HG03108 (cell line): ENCODE measurements around the gene COL11A2.

Experiments
- ATAC-seq: cut with Tn5 transposase; IDR thresholded peaks from one replicate; pipeline ENCODE4 v1.9.1; 2021; ENCODE audit warnings: moderate library complexity; ENCODE audit not compliant: unreplicated experiment

COL11A2 gene

GRCh38 chr6:33206864-33207551, 14.7 kb upstream of the COL11A2 start:
- ATAC-seq: no peak

DNA sequence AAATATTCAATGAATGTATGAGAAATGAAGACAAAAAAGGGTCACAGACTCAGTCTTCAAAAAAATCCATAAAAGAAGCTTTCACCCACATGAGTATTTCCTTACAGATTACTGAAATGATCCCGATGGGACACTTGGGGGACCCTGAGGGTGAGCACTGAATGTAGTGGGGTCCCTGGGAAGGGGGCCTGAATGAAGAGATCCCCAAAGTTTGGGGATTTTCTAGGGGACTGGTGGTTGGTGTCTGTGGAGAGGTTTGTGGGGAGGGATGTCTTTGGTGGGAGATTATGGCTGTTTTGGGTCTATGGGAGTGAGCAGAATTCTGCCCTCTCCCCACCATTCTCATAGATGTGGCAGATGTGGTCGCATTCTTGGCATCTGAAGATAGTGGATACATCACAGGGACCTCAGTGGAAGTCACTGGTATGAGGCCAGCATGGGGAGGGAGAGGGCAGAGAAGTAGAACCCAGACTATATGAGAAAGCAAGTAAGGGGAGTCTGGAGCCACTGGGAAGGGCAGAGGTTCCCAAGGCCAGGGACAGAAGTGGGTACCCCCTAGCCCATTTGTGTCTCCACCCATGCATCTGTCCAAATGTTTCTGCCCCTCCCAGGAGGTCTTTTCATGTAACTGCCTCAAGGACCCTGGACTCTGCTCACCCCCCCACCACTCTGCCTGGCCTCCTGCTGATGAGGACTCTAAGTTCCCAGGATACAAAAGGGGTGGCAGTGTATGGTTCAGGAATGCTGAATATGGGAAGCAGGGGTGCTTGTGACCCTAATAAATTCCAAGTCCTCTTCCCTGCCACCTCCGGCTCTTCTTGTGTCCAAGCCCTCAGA, 14.0 kb upstream of the COL11A2 start:
- ATAC-seq: no peak

GRCh38 chr6:33205191-33206026, 13.1 kb upstream of the COL11A2 start:
- ATAC-seq: no peak

- peak; percentile 45 for ATAC-seq
Observed at GRCh38 chr6:33204415-33205190, 12.3 kb upstream of the COL11A2 start, which contains the start of gene HSD17B8. TSS of gene HSD17B8 (plus strand) at chr6:33204655. CDS start at chr6:33204669, 14 bp downstream.

DNA sequence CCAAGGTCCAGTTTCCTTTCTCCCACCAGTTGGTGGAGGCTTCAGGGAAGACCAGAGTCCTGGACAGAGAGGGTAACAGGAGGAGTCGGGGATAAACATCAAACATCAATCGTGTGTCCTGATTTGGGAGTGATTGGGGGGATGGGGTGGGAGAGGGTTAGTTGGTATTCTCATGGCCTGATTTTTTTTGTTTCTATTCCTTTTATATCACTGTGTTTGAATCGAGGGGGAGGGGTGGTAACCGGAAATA, 11.8 kb upstream of the COL11A2 start:
- no peak for ATAC-seq

DNA sequence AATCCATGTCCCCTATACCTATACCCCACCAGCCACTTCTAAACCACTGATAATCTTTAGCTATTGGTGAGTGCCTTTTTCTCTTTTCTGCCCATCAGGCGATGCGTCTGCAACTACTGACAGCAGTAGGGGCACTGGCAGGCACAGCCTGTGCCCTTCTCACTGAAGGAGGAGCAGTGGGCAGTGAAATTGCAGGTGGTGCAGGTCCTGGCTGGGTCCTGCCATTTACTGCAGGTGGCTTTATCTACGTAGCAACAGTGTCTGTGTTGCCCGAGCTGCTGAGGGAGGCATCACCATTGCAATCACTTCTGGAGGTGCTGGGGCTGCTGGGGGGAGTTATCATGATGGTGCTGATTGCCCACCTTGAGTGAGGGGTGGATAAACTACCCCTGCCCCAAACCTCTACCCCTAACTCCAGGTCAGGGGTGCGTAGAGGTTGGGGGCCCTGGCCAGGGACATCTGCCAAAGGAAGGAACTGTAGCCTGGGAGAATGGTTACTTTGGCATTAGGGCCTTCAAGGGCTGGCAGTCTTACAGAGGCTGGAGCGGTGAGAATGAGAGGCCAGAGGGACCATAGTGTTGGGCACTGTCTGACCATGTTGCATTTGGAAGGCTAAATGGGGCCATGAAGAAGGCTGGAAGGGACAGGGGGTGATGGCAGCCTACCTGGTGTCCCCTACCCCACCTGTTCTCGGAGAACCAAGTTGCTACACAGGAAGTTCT, 11.3 kb upstream of the COL11A2 start:
- no peak for ATAC-seq

GRCh38 chr6:33202799-33203198, 10.5 kb upstream of the COL11A2 start:
- ATAC-seq: no peak

DNA sequence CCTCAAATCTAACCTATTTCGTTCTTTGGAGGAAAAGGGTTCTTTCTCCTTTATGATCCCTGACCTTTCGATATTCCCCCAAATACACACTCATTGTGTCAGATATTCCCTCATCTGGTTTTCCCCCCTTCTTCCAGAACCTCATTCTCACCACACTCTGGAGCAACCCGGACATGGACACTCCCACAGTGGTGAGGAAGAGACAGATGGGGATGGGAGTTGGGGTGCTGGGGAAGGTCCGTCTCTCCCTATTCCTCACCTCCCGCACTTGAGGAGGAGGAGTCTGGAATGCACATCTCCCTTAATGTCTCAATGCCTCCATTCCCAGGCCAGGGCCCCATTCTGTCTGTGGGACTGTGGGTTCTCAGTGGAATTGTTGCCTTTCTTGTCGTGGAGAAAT, 9.7 kb upstream of the COL11A2 start:
- ATAC-seq: no peak

DNA sequence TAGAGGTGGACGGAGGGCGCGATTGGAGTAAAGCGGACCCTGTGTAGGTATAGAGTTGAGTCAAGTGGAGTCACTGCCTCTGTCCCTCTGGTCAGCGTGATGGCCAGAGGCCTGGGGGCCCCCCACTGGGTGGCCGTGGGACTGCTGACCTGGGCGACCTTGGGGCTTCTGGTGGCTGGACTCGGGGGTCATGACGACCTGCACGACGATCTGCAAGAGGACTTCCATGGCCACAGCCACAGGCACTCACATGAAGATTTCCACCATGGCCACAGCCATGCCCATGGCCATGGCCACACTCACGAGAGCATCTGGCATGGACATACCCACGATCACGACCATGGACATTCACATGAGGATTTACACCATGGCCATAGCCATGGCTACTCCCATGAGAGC, 8.9 kb upstream of the COL11A2 start:
- no peak for ATAC-seq

GRCh38 chr6:33200219-33201146, 8.2 kb upstream of the COL11A2 start, which contains the start of the genes RXRB and SLC39A7:
TSS of gene RXRB (minus strand) at chr6:33200665. CDS start at chr6:33200476, 189 bp downstream.
TSS of gene SLC39A7 (plus strand) at chr6:33200867. CDS start at chr6:33201246, 379 bp downstream.
- ATAC-seq: peak; percentile 44

GRCh38 chr6:33199687-33200218, 7.5 kb upstream of the COL11A2 start:
- peak; percentile 18 for ATAC-seq

GRCh38 chr6:33198853-33199436, 6.7 kb upstream of the COL11A2 start:
- ATAC-seq: no peak

DNA sequence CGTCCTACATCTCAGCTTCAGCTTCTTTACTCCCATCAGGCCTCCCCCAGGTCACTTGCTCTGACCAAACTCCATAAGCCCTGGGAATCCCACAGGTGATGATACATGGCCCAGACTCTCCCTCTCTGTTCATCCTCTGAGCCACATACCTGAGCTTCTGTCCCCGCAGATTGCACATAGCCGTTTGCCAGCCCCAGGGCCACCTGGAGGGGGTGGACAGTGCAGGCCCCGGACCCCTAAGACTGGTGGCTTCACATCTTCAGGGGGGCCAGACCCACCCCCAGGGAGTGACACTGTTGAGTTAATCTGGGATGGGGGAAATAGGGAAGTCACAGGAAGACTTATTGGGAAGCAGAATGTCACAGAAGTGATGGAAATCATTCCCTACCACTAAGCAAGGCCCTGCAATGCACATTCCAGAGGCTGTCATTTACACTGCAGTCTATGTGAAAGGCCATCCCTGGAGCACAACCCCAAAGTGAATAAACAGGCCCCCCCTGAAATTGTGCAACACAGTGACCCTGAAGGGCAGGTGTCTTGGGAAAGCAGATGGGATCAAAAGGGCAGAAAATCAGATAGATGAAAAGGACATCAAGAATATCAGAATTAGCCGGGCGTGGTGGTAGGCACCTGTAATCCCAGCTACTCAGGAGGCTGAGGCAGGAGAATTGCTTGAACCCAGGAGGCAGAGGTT, 6.0 kb upstream of the COL11A2 start:
- no peak for ATAC-seq

DNA sequence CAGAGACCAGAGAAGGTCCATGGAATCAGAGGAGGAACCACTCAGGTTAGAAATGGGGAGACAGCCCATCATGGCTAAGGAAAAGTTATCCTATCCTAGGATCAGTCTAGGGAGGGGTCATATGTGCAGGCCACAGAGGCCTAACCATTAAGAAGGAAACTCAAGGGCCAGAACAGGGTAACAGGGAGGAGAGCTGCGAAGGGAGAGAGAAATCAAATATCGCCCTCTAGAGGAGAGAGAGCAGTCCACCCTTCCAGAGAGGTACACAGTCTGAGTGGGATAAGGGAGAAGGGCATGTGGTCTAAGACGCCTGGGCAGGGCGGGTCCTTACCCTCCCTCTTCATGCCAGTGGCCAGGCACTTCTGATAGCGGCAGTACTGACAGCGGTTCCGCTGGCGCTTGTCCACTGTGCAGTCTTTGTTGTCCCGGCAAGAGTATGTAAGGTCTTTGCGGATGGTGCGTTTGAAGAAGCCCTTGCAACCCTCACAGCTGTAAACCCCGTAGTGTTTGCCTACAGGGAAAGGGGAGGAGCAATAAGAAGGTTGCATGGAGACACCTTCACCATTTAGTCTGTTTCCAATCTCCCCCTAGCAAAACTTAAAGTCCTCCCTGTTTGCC, 5.3 kb upstream of the COL11A2 start:
- no peak for ATAC-seq

DNA sequence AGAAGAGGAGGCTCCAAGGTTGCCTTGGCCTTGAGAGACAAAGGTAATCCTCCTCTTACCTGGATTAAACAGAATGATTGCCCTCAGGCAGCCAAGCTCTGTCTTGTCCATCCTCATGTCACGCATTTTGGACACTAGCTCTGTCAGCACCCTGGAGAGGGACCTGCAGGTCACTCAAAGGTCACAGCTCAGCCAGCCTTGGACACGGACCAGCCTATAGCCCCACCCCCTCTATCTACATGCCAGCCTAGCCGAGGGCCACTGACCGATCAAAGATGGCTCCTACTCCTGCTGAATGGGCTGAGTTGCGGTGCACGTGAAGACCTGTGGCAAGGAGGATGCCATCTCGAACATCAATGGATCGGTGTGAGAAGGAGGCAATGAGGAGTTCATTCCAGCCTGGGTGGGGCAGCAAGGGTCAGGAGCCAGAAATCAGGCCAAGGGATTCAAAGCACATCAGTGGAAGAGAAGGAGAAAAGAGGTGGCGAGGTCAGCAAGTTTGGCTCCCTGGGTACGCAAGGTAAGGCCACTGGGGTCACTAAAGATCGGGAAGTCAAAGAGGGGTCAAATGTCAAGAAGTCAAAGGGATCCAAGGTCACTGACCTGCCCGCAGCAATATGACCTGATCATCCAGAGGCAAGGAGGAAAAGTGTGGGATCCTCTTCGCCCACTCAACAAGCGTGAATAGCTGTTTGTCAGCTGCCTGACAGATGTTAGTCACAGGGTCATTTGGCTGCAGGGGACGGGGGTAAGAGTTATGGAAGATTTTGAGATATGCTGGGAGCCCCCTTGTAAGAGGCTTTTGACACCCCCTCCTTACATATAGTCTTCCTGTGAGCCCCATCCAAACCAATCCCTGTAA, 3.3 kb upstream of the COL11A2 start:
- no peak for ATAC-seq

DNA sequence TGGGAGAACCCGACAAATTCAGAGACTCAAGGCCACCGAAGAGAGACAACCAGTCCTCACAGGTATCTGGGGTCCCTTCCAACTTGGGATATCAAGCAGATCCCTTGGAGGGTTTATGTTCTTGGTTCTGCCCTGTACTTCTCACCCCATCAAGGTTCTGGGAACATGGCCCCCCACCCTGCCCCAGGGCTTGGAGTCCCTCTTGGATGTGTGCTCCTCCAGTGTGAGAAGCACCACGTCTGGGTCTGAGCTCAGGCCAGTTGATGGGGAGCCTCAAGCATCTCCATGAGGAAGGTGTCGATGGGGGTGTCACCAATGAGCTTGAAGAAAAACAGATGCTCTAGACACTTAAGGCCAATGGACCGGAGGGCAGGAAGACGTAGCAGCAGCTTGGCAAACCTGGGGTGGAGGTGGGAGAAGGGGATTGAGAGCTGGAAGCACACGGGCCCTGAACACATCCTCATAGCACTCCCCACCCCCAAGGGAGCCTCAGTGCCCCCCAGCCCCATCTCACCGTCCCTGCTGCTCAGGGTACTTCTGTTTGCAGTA, 2.2 kb upstream of the COL11A2 start:
- ATAC-seq: no peak
